ENCODE data around the gene CNPY4. TPM values are rescaled to one million over a fixed set of nuclear protein-coding genes. Genes with fewer than 3 reads are reported as not detected.
A peak's percentile ranks its signal among the peaks of the same experiment; 100 is the strongest.

Gene CNPY4
- total RNA-seq, 1 donor, result 40.2 TPM

GRCh38 chr7:100118388-100119071 is 904 bp upstream of the CNPY4 start:
- no peak for DNase-seq (ENCODE audit: low read depth)
- TF ChIP-seq CTCF (IDR thresholded peaks at IDR 0.05; ENCODE audit: insufficient read depth, low read depth, low read length), result no peak
- peak overlapping the region; percentile 97 for H3K4me3 ChIP-seq (ENCODE audit: low read depth, low read length)

GRCh38 chr7:100119970-100120732 is 717 bp downstream of the CNPY4 start:
- no peak for TF ChIP-seq CTCF (IDR thresholded peaks at IDR 0.05; ENCODE audit: insufficient read depth, low read depth, low read length)
- DNase-seq (ENCODE audit: low read depth), result peak; percentile 64
- peak overlapping the region; percentile 97 for H3K4me3 ChIP-seq (ENCODE audit: low read depth, low read length)

GRCh38 chr7:100120733-100121036 is 1.3 kb downstream of the CNPY4 start:
- no peak for TF ChIP-seq CTCF (IDR thresholded peaks at IDR 0.05; ENCODE audit: insufficient read depth, low read depth, low read length)
- peak overlapping the region; percentile 97 for H3K4me3 ChIP-seq (ENCODE audit: low read depth, low read length)
- no peak for DNase-seq (ENCODE audit: low read depth)

GRCh38 chr7:100122067-100122466 is 2.6 kb downstream of the CNPY4 start:
- no peak for DNase-seq (ENCODE audit: low read depth)
- no peak for TF ChIP-seq CTCF (IDR thresholded peaks at IDR 0.05; ENCODE audit: insufficient read depth, low read depth, low read length)
- no peak overlapping the region for H3K4me3 ChIP-seq (ENCODE audit: low read depth, low read length)

GRCh38 chr7:100122568-100122967 is 3.1 kb downstream of the CNPY4 start:
- no peak overlapping the region for H3K4me3 ChIP-seq (ENCODE audit: low read depth, low read length)
- TF ChIP-seq CTCF (IDR thresholded peaks at IDR 0.05; ENCODE audit: insufficient read depth, low read depth, low read length), result no peak
- no peak for DNase-seq (ENCODE audit: low read depth)

GRCh38 chr7:100124301-100125230 is 5.1 kb downstream of the CNPY4 start:
- no peak for TF ChIP-seq CTCF (IDR thresholded peaks at IDR 0.05; ENCODE audit: insufficient read depth, low read depth, low read length)
- no peak overlapping the region for H3K4me3 ChIP-seq (ENCODE audit: low read depth, low read length)
- no peak for DNase-seq (ENCODE audit: low read depth)
